Glomerular endothelial cell (primary cell): ENCODE results near the gene NBAS. TPM values are rescaled to one million over a fixed set of nuclear protein-coding genes. Genes with fewer than 3 reads are reported as not detected.
"Not testable (repeated sequence)": the region's sequence is repeated elsewhere in the genome, so short reads cannot be mapped to it uniquely, and the experiment has no call there.

Source experiments
- DNase-seq: peaks from one replicate; pipeline ENCODE4 v3.0.0-alpha.2; 2011; ENCODE audit warnings: low read depth, low spot score; ENCODE audit errors: extremely low read depth
- total RNA-seq: library from RNA; depleted of rRNA; stranded (reverse); fragments of >200 nt; gene quantifications from 2 replicates; pipeline ENCODE4 v1.2.3, GENCODE V29; 2015

NBAS gene
- total RNA-seq, 1 donor from 2014 or later, result 57.7 TPM

DNA sequence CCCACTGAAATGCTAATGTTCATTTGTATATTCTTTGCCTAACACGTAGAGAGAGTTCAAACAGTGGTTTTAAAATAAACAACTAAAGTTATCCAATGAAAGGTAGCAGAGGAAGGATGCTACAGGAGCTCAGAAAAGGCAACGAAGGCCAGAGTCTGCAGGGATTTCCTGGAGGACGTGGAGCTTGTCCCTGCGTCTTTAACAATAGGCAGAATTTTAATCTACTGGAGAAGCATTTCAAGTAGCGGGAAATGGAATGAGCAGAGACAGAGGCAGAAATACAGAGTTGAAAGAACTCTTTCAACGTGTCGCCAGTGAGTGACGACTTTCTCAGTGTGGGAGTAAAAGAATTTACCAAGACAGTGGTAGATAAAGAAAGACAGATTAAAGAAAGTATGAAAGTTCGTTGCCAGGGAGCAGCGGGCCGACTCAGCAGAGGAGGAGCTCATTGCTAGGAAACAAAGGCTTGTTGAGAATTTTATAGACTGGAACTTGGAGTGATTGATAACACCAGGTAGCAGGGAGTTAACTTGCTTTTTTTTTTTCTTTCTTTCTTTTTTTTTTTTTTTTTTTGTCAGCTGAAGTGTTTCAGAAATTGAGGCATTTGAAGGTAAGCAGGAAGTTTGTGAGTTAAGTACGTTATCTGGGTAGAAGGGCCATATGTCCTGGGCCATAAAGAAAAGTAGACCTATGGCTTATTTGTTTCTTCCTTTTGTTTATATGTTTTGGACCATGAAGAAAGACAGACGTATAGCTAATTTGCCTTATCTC, 625 bp upstream of the NBAS start:
- no peak for DNase-seq

DNA sequence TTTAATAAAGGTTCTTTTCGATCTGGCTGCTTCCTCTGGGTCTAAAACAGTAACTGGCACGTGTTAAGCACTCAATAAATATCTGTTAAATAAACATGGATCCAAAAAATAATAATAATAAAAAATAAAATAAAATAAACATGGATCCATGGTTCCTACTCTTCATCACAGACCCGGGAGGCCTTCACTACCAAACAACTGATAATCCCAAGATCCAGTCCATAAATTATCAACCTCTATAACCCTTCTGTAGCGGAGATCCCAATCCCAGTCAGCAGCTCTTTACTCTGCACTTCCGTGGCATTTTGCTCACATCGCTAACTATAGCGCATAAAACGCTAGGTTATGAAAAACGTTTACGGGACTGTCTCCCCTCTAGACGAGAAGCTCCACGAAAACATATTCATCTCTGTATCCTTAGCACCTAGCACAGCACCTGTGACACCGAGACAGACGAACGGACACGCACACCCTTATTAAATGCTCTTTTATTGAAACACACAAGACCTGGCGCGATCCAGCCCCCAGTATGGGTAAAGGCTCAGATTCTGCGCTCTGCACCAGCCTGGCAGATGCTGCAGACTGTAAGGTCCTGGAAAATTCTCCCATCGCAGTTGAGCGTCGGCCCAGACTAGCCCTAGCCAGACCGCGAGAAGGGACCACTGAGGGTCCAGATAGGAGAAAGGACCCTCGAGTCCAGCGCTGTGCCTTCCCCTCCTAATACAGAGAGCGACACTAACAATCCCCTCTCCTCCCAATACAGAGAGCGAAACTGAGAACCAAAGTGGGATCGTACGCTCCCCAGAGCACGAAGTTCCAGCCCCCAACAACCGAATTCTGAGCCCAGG, 770 bp downstream of the NBAS start:
- DNase-seq, result no peak

DNA sequence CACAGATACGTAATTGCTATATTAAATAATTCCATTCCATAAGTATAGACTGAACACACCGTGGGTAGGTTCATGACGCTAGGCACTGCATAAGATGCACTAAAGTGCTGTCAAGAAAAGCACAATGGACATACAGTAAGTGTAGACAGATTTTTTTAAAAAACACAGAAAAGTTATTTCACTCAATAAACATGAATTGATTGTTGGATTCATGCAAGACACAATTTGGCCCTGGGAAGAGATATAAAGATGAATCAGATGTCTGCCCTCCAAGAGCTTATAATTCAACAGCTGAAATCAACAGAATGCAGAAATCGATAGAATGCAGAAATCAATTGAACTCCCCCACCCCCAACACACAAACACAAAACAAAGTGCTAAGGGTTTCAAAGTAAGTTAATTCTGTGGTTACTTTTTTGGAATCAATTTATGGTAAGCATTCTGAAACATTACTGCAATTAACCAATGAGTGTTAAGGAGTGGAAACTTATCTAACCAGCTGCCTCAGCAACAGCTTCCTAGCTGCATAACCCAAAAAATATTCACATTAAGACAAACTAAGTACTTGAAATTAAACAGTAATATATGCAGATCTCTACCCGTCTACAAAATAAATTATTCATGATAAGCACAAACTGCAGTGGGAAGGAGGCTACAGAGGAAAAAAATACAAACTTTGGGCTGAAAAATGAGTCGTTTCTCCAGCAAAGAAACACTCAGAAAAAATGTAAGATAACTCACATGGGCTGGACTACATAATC, 1.6 kb downstream of the NBAS start:
- DNase-seq, result no peak

DNA sequence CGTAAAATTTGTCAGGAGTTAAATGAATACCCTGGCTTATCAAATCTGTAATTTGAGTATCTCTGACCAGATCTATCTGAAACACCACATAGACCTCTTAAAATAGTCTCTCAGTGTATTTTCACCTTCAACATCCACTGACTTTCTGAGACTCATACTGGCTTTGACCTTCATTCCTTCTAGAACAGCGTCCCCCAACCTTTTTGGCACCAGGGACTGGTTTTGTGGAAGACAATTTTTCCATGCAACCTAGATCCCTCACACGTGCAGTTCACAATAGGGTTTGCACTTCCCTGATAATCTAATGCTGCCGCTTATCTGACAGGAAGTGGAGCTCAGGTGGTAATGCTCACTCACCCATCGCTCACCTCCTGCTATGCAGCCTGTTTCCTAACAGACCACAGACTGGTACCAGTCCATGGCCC, 3.2 kb downstream of the NBAS start:
- DNase-seq, result no peak

DNA sequence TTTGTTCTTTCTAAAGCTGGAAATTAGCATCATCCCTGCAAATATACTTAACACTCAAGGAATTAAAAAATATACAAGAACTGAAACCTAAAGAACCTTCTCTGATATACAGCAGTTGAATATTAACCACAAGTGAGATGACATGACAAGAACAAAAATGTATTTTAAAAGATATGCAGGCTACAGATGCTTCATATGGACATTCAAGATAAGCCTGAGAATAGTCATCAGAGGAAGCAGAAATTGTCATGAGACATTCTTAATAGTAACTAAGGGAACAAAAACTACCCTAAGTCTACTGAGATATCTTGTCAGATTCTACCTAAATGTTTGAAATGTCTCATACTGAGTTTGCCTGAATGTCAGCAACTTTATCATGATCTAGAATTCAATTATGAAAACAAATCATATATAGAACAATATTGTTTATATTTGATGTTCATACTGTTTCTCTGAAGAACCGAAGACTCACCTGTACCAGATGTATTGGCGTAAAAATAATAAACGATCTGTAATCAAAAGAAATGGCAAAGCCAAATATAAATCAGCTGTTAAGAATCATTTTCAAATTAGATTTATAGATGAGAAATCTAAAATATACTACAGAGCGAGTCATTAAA, 4.7 kb downstream of the NBAS start:
- no peak for DNase-seq

DNA sequence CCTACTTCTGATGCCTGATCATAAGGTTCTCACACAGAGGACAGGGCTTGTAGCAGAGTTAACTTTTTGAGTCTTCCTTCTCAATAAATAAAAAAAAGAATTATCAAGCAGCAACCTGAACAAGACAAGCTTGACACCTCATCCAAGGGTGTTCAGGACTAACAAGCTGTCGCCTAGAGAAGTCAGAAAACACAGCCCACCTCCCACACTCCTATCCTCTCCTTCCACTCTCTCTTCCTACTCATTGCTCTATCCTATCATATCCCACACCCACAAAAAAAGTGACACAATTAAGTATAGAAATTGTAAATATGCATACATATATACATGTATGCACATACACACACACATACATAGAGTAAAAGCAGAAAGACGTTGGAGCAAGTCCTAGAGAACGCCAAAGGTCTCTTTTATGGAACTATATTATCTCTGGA, 5.4 kb downstream of the NBAS start:
- DNase-seq, result no peak

DNA sequence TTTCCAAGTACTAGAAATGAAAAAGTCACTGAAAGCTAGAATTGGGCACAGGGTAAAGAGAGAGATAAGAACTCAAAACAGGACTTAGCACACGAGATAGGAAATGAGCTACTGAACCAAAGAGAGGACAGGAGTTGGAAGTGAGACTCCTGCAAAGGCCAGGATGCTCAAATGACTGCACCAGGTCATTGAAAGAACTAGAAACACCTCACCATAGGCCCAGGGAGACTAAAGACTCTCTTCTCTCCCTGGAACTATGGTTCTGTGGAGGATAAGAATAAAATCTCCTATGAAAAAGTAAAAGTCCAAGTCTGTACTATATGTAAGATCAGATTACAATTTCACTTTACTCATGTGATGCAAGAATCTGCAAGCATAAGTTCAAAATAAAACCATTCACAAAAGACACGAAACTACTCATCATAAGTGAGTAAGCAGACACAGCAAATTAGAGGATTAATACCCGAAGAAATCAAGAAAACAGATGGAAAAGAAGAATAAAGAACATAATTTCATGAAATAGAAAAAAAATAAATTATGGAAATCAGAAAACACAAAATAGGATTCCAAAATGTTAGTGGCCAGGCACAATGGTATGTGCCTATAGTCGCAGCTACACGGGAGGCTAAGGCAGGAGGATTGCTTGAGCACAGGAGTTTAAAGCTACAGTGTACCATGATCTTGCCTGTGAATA, 6.5 kb downstream of the NBAS start:
- no peak for DNase-seq

DNA sequence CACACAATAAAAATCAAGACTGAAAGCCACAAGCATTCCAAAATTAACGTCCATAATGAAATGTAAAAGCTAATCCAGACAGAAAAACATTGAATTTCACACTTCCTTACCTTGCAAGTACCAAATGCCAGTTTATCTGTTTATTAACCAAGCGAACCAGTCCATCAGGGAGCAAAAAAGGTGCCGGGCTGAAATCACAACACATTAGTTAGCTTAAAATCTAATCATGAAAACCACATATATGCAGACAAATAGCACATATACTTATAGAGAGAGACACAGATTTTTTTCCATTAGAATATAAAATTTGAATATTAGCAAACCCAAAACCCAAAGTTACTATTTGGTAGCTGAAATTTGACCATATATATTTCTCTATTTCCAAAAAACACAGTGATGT, 7.2 kb downstream of the NBAS start:
- DNase-seq, result no peak

DNA sequence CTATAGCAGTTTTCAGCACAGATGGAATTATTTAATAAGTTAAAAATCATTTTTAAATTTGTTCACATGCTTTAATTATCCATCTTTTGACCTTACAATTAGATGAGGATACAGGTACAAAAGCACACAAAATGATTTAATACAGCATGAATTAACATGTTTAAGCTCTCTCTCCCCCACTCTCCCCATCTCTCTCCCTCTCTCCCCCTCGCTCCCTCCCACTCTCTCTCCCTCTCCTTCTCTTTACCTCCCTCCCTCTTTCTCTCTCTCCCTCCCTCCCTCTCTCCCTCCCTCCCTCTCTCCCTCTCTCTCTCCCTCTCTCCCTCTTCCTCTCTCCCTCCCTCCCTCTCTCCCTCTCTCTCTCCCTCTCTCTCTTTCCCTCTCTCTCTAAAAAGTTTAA, 7.6 kb downstream of the NBAS start:
- no peak for DNase-seq

DNA sequence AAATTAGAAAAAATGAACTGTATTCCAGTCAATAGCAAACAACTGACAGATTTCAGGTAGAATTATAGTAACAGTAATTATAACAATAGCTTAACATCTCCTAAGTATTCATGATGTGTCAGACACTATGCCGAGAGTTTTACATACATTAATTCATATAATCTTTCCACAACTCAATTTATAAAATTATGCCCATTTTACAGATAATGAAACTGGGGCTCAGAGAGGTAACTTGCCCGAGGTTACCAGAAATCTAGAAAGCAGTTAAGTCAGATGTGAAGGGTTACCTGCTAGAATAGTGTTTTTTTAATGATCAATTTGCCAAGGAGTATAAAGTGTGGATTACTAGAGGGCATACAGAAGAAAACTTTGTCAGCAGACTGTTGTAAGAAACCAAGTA, 12.2 kb downstream of the NBAS start:
- no peak for DNase-seq

DNA sequence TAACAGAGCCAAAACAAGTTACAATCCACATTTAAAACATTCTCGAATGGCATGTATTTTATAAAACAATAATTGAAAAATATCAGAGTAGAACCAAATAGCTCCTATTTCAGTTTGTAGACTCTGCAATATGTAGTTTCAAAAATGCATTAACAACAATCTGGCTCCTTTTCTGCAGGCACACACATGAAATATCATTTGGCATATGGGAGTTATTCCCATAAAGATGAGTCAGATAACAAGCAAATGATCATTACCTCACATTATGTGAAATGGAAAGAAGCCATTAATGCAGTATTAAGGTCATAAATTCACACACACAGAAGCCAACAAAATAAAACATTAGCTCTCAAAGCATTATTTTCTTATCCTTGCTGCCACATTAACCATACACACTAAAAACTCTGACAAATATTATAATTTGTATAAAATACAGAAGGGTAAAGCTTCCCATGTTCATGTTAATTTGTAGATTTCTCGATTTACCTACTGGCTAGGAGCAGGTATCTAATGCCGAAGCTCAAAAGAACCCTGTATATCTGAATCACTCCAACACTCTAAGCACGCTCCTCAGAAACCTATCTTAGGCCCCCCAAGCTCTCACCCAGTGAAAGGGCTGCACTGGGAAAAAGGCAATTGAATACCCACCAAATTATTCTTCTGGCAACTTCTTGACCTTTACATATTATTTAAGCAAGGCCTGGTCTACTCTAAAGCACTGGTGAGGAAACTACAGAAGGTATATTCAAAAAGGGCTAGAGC, 13.8 kb downstream of the NBAS start:
- DNase-seq, result no peak

DNA sequence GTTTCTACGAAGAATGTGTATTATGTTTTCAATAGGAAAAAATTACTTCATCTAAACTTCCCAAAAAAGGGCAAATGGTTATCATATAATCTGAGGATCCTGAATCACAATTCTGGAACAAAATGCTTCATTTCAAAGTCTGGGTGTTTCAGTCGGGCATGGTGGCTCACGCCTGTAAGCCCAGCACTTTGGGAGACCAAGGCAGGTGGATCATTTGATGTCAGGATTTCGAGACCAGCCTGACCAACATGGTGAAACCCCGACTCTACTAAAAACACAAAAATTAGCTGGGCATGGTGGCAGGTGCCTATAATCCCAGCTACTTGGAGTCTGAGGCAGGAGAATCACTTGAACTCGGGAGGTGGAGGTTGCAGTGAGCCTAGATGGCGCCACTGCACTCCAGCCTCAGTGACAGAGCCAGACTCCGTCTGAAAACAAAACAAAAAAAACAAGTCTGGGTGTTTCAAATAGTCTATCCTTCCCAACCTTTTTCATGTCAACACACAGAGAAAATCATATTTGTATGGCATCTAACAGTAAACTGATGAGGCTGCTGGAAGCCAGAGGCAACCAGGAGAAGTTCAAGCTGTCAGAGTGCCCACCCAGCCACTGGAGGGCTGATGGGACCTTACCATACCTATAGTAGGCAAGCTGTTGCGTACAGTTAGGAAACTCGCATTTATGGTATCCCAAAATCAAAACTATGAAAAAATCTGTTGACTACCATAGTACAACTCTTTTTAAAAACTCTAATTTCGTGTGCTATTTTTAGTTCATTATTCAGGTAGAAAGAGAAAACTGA, 14.6 kb downstream of the NBAS start:
- no peak for DNase-seq

DNA sequence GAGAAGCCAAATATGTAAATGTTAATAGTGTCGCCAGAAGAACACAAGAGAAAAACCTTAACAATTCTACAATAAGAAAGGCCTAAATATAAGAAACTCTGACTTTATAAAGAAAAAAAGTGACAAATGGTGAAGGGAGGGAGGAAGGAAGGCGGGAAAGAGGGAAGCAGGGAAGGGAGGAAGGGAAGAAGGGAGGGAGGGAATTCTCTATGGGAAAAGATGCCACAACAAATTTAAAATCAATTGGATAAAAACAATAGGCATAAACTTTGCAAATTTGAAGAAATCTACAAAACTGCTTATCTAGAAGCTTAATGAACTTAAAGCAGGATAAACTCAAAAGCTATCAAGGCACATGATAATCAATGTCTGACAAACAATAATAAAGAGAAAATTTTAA, 16.9 kb downstream of the NBAS start:
- no peak for DNase-seq

DNA sequence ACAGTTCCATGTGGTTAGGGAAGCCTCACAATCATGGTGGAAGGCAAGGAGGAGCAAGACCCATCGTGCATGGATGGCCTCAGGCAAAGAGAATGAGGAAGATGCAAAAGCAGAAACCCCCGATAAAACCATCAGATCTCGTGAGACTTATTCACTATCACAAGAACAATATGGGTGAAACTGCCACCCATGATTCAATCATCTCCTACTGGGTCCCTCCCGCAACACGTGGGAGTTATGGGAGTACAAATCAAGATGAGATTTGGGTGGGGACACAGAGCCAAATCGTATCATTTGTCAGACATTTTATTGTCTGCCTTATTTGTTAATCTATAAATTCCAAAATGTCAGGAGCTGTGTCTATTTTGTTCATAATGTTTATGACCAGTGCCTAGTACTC, 17.6 kb downstream of the NBAS start:
- DNase-seq, result no peak

DNA sequence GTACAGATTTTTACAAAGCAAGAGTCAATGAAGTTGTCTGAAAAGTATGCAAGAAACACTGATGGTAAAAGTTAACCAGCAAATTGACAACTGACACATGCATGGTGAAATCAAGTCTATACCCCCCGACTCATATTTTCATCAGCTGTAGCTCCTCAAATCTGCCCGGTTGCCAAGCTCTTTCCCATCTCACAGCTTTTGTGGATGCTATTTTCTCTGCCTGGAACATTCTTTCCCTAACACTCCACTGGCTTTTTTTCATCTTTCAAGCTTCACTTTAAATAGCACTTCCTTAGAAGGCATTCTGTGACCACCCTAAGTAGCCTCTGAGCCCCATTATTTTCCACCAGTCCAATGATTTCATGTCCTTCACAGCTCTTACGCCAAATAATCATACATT, 18.1 kb downstream of the NBAS start:
- no peak for DNase-seq

DNA sequence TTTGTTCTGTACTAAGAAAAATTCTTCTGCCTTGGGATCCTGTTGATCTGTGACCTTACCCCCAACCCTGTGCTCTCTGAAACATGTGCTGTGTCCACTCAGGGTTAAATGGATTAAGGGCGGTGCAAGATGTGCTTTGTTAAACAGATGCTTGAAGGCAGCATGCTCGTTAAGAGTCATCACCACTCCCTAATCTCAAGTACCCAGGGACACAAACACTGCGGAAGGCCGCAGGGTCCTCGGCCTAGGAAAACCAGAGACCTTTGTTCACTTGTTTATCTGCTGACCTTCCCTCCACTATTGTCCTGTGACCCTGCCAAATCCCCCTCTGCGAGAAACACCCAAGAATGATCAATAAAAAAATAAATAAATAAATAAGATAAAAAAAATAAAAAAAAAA, 18.9 kb downstream of the NBAS start:
- not testable (repeated sequence) for DNase-seq

DNA sequence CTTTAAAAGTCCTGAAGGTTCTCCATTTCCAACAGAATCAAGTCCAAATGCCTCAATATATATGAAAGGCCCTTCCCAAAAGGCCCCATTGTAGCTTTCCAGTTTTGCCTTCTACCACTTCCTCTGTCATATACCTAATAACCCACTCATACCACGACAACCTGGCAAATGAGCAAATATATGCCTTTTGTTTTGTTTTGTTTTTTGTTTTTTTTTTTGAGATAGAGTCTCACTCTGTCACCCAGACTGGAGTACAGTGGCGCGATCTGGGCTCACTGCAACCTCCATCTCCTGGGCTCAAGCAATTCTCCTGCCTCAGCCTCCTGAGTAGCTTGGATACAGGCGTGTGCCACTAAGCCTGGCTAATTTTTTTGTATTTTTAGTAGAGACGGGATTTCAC, 20.6 kb downstream of the NBAS start:
- not testable (repeated sequence) for DNase-seq

DNA sequence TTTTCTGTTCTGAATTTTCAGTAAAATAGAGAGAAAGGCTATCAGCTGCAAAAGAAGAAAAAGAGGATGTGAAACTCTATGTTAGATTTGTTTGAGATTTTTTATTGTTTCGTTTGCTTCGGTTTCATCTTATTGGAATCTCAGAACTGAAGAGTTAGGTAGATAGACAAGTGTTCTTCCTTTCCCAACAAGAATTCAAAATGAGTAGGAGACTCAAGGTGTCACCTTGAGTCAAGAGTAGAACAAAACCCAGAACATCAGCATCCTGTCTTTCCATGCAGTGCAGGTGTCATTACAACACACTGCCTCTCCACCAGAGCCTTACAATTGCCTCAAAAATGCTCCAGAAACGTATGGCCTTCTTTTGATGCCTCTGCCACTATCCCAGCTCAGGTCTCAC, 21.1 kb downstream of the NBAS start:
- no peak for DNase-seq

DNA sequence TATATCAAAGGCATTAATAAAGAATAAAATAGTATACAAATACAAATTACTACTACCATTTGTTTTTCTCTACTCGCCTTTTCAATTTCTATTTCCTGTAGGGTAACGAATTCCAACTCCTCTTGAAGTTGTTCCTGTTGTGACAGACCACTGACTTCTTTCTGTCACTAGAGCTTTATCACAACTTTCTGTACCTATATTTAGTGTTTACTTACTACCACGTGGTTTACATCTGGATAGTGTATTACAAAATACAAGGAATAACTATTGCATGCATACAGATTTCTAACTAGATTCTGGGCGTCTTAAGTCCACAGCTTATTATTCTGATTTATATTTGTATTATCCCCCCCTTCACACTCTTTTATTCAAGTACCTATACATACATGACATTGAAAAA, 22.3 kb downstream of the NBAS start:
- no peak for DNase-seq
